GM13977 (cell line): Measurements from ENCODE around the gene KCNJ6.
A peak's percentile ranks its signal among the peaks of the same experiment; 100 is the strongest.

Experiments used
- DNase-seq: peaks from one replicate; pipeline ENCODE4 v3.0.0; 2012; ENCODE audit warnings: low spot score
- CTCF ChIP-seq: IDR thresholded peaks from 2 replicates; pipeline ENCODE4 v1.5.1; 2012; ENCODE audit warnings: mild to moderate bottlenecking, control low read depth; ENCODE audit not compliant: insufficient read depth; ENCODE audit errors: extremely low read depth, missing control alignments
- in situ Hi-C: fragments of 300-500 bp; cut with MboI; formaldehyde crosslinking; loops from one replicate; pipeline ENCODE4 v1.12.0; 2022; ENCODE audit warnings: low sequenced_read_pairs, low pct_unique_long_range_greater_than_20kb, mixed read lengths, inconsistent platforms; ENCODE audit not compliant: unreplicated experiment

KCNJ6 gene

DNA sequence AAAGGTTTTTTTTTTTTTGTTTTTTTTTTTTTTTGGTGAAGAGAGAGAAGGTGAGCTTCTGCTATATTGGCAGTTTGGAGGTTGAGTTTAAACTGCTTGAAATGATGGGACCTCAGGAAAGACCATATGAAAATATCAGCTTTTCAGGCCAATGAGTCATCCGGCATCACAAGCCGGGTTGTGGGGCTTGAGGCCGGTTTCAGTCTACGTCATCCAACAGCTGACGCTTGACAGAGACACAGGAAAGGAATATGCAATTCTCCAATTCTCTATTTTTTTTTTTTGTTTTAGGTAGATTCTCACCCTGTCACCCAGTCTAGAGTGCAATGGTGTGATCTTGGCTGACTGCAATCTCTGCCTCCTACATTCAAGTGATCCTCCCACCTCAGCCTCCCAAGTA is 52.4 kb downstream of the KCNJ6 start:
- in situ Hi-C loops: no loop called here
- DNase-seq: no peak
- no peak for TF ChIP-seq CTCF

- DNase-seq: peak; percentile 30
- no peak for TF ChIP-seq CTCF
- in situ Hi-C loops: no loop called here
These were observed 53.7 kb downstream of the KCNJ6 start for GRCh38 chr21:37862536-37862935.

GRCh38 chr21:37861561-37861960 is 54.7 kb downstream of the KCNJ6 start:
- TF ChIP-seq CTCF: no peak
- DNase-seq: no peak
- in situ Hi-C loops: no loop called here

DNA sequence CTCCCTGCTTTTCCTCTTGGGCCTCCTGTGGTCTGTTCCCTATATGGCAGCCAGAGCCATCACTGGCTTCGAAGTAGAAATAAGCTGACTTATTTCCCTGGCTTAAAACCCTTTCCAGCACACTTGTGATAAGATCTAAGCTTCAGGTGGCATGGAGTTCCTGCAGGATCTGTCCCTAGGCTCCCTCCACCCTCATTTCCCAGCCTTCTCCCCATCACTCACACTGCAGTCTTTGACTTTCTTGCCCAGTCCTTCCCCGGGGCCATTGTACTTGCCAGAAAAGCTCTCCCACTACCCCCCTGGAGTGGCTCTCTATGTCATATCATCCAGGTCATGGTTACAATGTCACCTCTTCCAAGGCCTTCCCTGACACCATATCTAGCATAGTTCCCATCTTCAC is 55.8 kb downstream of the KCNJ6 start:
- no peak for TF ChIP-seq CTCF
- in situ Hi-C loops: no loop called here
- no peak for DNase-seq

DNA sequence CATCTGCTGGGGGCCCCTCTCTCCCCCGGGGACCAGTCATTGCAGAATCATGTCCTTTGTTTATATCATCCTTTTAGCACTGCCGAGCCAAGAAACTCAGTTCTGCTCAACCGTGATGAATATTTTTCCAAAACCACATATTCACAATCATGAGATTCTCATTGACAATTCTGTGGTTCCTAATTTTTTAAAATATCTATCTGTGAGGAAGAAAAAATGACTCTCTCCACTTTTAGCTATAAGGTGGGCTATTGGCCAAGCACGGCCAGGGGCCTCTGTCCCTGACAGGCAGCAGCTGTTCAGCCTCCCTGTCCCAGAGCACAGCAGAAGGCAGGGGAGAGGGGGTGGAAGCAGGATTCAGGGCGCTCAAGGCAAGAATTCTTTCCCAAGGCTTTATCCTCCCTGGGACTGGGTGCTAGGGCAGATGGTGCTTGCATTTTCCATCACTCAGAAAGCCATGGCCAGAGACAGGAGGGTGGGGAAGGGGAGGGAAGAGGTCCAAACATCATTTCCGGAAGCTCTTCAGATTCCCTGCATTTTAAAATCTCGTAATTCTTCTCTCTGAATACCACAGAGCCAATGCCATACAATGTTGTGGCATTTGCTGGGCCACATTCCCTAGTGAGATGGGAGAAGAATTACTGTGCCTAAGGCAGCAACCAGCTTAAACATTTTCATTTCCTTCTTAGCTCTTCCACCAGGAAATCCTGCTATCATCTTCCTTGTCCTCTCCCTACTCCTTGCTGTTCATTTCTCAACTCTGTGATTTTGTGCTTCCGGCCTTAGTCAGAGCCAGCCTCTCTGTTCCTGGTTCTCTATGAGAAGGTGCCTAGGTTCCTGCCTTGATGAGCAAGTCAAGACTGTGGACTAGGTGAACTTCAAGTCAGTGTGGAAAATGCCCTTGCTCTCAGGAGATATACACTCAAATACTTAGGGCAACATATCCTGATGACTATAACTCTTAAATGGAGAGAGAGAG is 60.3 kb downstream of the KCNJ6 start:
- in situ Hi-C loops: no loop called here
- TF ChIP-seq CTCF: no peak
- no peak for DNase-seq

- in situ Hi-C loops: no loop called here
- DNase-seq: no peak
- TF ChIP-seq CTCF: no peak
These were observed 61.0 kb downstream of the KCNJ6 start for GRCh38 chr21:37855271-37855646.
